SK-N-MC (cell line): ENCODE data around the gene CACNA2D2.

Experiments
- EZH2 ChIP-seq: fragments of 200-600 bp; sonication (generic); IDR thresholded peaks from one replicate; pipeline ENCODE4 v1.6.1; 2017; ENCODE audit warnings: antibody characterized with exemption
- FOXP2 ChIP-seq: optimal IDR thresholded peaks from 2 replicates; pipeline ENCODE3; 2011; ENCODE audit warnings: mild to moderate bottlenecking, moderate library complexity; ENCODE audit not compliant: insufficient read depth; ENCODE audit errors: extremely low read length, control extremely low read depth
- POLR2AphosphoS5 ChIP-seq: IDR thresholded peaks from 2 replicates; pipeline ENCODE4 v1.6.1; 2012; ENCODE audit warnings: mild to moderate bottlenecking, low read depth, low read length, borderline replicate concordance

GRCh38 chr3:50365080-50365841 lies 138.2 kb downstream of the CACNA2D2 start:
- TF ChIP-seq POLR2AphosphoS5, result no peak
- no peak for TF ChIP-seq EZH2
- no peak for TF ChIP-seq FOXP2
